Cortex of kidney (tissue), 1 donor: ENCODE measurements around the gene CST7.

Experiments used
- DNase-seq: peaks from one replicate; lab custom pipeline; 2025; lab: John Stamatoyannopoulos, UW

The CST7 gene

GRCh38 chr20:24950836-24951525 is 1.9 kb downstream of the CST7 start:
- DNase-seq = no peak

GRCh38 chr20:24951536-24952083 is 2.5 kb downstream of the CST7 start:
- no peak for DNase-seq

- DNase-seq = no peak
These were observed 3.5 kb downstream of the CST7 start for GRCh38 chr20:24952376-24953208.

GRCh38 chr20:24953209-24953575 is 4.1 kb downstream of the CST7 start:
- DNase-seq = no peak

GRCh38 chr20:24953621-24954133 is 4.6 kb downstream of the CST7 start:
- no peak for DNase-seq

DNA sequence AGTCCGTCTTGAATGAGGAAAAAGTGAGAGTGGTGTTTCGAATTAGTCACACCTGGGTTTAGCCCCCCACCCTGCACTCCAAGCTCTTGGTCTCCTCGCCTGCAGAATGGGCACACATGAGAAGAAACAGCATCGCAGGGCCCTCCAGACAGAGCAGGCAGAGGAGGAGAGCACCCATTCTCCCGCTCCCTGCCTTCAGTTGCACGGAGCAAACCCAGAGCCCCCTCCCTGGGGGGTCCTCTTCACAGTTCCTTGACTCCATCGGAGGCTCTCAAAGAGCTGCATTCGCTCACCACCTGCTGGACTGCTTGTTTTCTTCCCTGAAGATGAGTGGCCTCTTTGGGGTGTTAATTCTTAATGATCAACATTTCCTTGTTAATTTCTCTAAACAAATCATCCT is 5.1 kb downstream of the CST7 start:
- no peak for DNase-seq

GRCh38 chr20:24954566-24954965 is 5.5 kb downstream of the CST7 start:
- no peak for DNase-seq

- no peak for DNase-seq
These were observed 6.0 kb downstream of the CST7 start for GRCh38 chr20:24955045-24955444.

DNA sequence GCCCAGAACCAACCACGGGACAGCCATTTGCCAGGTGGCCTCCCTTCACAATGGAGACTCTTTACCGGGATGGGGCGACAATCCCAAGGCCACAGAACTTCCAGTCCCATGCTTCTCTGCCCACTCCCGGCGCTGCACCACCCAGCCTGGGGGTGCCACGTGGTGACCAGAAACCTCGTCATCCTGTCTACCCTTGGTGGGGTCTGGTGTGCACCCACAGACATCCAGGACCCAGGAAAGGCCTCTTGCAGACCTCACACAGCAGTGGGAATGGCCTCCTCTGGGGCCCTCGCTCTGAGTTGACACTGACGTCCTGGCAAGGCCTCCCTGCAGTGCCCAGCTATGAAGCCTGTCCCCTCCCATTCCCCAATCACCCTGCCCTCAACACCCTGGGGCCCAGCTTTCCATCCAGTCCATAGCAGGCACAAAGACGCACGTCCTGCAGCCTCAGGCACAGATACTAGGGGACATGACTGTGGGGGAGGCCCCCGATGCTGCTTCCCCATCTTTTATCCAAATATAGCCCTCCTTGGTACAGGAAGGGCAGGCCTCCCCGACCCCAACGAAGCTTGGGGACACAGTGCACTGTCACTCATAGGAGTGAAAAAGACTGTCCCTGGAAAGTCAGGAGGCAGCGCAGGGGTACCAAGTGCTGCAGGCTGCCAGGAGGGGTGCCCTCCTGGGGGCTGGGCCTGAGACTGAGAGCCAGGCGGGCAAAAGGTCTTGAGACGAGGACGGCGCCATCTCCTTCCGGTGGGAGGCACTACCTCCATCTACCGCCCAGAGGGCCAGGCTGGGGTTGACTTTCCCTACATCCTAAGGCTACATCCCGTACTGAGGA is 7.2 kb downstream of the CST7 start:
- DNase-seq = no peak

- no peak for DNase-seq
These were observed 8.4 kb downstream of the CST7 start for GRCh38 chr20:24957326-24958016.

GRCh38 chr20:24958506-24959385 is 9.7 kb downstream of the CST7 start:
- no peak for DNase-seq

- no peak for DNase-seq
These were observed 10.7 kb downstream of the CST7 start for GRCh38 chr20:24959591-24960301.

GRCh38 chr20:24960302-24960801 is 11.3 kb downstream of the CST7 start:
- DNase-seq = no peak

GRCh38 chr20:24960861-24961260 is 11.8 kb downstream of the CST7 start:
- DNase-seq = no peak

GRCh38 chr20:24961384-24962181 is 12.5 kb downstream of the CST7 start:
- no peak for DNase-seq

DNA sequence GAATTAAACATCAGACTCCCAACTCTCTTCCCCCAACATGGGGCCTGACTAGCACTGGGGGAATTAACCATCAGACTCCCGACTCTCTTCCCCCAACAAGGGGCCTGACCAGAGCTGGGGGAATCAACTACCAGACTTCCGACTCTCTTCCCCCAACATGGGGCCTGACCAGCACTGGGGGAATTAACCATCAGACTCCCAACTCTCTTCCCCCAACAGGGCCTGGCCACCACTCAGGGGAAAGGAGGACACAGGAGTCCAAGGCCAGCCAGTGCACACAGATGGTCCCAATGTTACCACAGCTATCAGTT is 13.1 kb downstream of the CST7 start:
- no peak for DNase-seq

DNA sequence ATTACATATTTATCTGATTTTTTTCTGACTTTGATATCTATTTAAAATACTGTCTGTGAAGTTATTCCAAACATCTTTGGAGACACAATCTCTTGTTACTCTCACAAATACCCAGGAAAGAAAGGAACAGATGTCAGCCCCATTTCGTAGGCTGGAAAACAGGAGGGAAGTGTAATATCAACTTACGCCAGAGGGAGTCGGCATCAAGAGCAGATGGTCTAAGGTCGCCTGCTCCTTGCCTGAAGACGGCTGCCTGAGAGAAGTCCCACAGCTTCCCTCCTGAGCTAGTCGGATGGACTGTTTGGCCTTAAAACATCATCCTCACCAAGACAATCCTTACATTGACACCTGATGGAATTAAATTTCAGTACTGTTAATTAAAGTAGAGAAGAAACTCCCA is 13.4 kb downstream of the CST7 start:
- no peak for DNase-seq

DNA sequence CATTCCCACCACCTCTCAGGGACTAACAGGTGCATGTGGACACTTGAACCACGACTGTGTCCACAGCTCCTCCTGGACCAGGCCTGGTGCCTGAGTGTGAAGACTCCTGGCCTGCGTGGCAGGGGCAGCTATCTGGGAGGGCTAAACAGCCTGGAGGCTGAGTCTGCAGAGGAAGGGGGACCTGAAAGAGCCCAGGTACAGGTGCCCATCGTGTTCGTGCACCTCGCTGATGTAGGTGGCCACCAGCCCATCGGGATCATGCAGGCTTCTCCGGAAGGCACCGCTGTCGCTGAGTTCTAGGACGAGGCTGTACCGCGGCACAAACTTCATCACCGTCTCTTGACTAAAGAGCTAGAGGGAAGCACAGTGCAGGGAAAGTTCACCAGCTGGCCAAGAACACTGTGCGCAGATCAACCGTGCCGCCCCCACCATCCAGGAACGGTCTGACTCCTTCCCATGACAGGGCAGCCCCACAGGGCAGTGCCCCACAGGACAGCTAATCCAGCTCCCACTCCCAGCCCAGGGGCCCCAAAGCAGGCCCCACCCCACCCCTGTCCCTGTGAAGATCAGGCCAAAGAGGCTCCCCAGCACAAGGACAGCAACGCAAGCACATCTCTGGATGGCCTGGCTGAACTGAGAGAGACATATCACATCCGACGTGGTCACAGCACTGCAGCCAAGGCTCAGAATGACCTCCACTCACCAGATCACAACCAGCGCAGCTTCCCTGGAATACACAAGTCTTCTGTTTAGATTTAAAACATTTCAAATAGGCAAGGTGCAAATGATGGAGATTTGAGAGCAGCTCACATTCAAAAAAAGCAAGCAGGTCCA is 14.8 kb downstream of the CST7 start:
- DNase-seq = no peak
